IMR-90 (cell line): ENCODE results near the gene ABCF1.

ENCODE experiments used
- BHLHE40 ChIP-seq: fragments of 150-350 bp; IDR thresholded peaks from 2 replicates; pipeline ENCODE4 v1.6.1; 2016; ENCODE audit warnings: mild to moderate bottlenecking, low read depth, low read length
- CEBPB ChIP-seq: IDR thresholded peaks from 2 replicates; pipeline ENCODE4 v1.6.1; 2012; ENCODE audit warnings: low read depth, low read length, improper control_type of control experiment
- CTCF ChIP-seq: conservative IDR thresholded peaks from 2 replicates; pipeline ENCODE4 v1.5.1; 2012; ENCODE audit warnings: mild to moderate bottlenecking, low read depth, low read length, improper control_type of control experiment
- FOS ChIP-seq: fragments of 150-350 bp; IDR thresholded peaks from 2 replicates; pipeline ENCODE4 v1.6.1; 2016; ENCODE audit warnings: low read depth, low read length
- MAFK ChIP-seq: IDR thresholded peaks from 2 replicates; pipeline ENCODE4 v1.6.1; 2012; ENCODE audit warnings: low read depth, low read length, improper control_type of control experiment
- MAZ ChIP-seq: IDR thresholded peaks from 2 replicates; pipeline ENCODE4 v1.6.1; 2012; ENCODE audit warnings: low read depth, mild to moderate bottlenecking, low read length, improper control_type of control experiment, moderate library complexity, borderline replicate concordance
- MXI1 ChIP-seq: IDR thresholded peaks from 2 replicates; pipeline ENCODE4 v1.6.1; 2012; ENCODE audit warnings: low read depth, mild to moderate bottlenecking, low read length, moderate library complexity, borderline replicate concordance
- POLR2A ChIP-seq: IDR thresholded peaks from 2 replicates; pipeline ENCODE4 v1.6.1; 2012; ENCODE audit warnings: mild to moderate bottlenecking, low read depth, low read length
- RAD21 ChIP-seq: IDR thresholded peaks from 2 replicates; pipeline ENCODE4 v1.6.1; 2012; ENCODE audit warnings: low read length, improper control_type of control experiment
- RCOR1 ChIP-seq: IDR thresholded peaks from 2 replicates; pipeline ENCODE4 v1.6.1; 2012; ENCODE audit warnings: mild to moderate bottlenecking, low read length, improper control_type of control experiment; ENCODE audit not compliant: insufficient replicate concordance
- RFX5 ChIP-seq: IDR thresholded peaks from 2 replicates; pipeline ENCODE4 v1.8.0; 2012; ENCODE audit warnings: low read depth, mild to moderate bottlenecking, low read length, moderate library complexity
- SMC3 ChIP-seq: fragments of 150-350 bp; IDR thresholded peaks from 2 replicates; pipeline ENCODE4 v1.6.1; 2016; ENCODE audit warnings: low read depth, mild to moderate bottlenecking, antibody characterized with exemption, low read length, moderate library complexity
- TF ChIP-seq, protein P1 (sequence below): fragments of 150-350 bp; IDR thresholded peaks from 2 replicates; pipeline ENCODE4 v1.6.1; 2016; ENCODE audit warnings: low read depth, mild to moderate bottlenecking, low read length, moderate library complexity, borderline replicate concordance
- TF ChIP-seq, protein P2 (sequence below): fragments of 150-350 bp; IDR thresholded peaks from 2 replicates; pipeline ENCODE4 v1.6.1; 2017; ENCODE audit warnings: mild to moderate bottlenecking, antibody characterized with exemption, low read length, low read depth

DNA sequence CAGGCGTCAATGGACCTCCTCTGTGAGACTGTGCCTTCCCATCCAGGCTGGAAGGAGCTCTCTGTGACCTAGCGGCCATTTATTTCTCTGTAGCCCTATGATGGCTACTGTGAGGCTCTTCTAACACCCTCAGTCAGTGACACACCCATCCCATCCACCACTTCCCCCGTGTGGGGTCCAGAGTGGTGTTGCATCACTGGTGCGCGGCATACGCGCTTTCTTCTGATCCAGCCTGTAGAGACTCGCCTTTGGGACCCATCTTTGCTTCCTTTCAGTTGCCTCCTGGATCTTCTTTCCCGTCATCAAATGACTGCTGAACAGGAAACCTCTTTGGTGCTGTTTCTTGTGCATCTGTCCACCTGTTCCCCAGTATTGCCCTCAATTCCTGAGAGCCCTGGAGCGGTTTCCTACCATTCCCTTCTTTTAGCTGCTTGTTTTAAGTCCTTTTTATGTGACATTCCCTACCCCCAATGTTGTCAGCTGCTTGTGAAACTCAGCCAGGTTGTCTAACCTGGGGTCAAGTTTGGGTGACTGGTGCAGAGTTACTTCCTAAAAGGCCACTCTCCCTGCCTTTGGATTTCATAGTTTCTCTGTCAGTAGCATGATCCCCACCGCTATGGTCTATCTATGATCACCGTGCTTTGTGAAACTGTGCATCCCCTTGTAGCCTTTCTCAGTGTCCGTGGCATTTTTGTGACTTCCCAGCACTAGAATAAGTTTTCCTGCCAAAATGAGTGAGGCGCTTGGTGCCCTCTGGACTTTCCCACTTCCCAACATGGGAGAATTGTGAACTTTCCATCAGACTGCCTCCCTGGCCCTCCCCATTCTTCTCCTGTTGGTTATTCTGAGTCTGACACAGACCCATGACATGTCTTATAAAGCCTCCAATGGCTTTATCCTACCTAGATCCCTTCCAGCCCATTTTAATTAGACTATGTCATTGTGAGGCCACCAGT, 8.5 kb upstream of the ABCF1 start:
- TF ChIP-seq CTCF (no peak), RAD21 (no peak), POLR2A (no peak), BHLHE40 (no peak), MXI1 (no peak), RCOR1 (no peak), SMC3 (no peak), MAFK (no peak), FOS (no peak), CEBPB (no peak), RFX5 (no peak), MAZ (no peak)
- TF ChIP-seq, protein P1, sequence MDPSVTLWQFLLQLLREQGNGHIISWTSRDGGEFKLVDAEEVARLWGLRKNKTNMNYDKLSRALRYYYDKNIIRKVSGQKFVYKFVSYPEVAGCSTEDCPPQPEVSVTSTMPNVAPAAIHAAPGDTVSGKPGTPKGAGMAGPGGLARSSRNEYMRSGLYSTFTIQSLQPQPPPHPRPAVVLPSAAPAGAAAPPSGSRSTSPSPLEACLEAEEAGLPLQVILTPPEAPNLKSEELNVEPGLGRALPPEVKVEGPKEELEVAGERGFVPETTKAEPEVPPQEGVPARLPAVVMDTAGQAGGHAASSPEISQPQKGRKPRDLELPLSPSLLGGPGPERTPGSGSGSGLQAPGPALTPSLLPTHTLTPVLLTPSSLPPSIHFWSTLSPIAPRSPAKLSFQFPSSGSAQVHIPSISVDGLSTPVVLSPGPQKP = no peak
- TF ChIP-seq, protein P2, sequence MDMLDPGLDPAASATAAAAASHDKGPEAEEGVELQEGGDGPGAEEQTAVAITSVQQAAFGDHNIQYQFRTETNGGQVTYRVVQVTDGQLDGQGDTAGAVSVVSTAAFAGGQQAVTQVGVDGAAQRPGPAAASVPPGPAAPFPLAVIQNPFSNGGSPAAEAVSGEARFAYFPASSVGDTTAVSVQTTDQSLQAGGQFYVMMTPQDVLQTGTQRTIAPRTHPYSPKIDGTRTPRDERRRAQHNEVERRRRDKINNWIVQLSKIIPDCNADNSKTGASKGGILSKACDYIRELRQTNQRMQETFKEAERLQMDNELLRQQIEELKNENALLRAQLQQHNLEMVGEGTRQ = no peak
